ENCODE results near the gene LAMA5.

DNA sequence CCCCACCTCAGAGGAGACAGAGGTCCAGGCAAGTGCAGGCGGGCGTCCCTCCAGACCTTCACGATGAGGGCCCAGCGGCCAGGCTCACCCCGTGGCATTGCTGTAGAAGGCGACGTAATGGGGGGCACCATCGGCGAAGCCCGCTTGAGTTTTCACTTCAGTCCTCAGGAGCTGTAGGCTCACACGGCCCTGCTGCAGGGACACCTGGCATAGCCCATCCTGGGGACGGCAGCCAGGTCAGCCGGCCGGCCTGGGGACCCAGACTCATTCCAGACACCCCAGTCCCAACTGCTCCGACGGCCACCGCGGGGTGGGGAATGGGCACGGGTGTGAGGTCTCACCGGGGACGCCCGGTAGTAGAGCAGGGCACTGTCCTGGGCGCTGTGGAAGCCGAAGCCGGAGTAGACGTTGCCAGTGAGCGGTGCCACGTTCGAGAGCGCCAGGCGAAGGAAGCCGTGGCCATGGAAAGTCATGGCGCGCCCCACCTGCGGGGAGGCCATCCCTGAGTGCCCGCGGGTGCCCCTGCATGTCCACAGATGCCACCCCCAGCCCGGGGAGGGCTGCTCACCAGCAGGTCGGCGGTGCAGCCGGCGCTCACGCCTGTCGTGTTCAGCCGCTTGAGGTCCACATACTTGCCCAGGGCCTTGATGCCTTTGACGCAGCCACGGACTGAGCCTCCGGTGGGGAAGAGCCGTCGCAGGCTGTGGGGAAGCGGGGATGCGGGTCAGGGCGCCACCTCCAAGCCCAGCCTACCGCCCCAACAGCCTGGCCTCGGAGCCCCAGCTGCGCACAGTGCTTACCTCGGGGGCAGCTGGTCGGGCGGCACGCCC is 55.1 kb downstream of the LAMA5 start:
- TF ChIP-seq CTCF (IDR thresholded peaks at IDR 0.05; ENCODE audit: insufficient read depth, low read length, poor library complexity, severe bottlenecking), result no peak
- TF ChIP-seq EZH2phosphoT487 (conservative IDR thresholded peaks at IDR 0.05; ENCODE audit: low read length), result no peak

Measured in SU-DHL-6 (cell line).